Cerebellar cortex (tissue), 1 donor: ENCODE results near the gene STX16.

Experiments used
- DNase-seq: peaks from one replicate; pipeline ENCODE4 v3.0.0-alpha.2; 2015; ENCODE audit warnings: low spot score

The STX16 gene

GRCh38 chr20:58697201-58697866 lies 46.3 kb downstream of the STX16 start:
- no peak for DNase-seq

DNA sequence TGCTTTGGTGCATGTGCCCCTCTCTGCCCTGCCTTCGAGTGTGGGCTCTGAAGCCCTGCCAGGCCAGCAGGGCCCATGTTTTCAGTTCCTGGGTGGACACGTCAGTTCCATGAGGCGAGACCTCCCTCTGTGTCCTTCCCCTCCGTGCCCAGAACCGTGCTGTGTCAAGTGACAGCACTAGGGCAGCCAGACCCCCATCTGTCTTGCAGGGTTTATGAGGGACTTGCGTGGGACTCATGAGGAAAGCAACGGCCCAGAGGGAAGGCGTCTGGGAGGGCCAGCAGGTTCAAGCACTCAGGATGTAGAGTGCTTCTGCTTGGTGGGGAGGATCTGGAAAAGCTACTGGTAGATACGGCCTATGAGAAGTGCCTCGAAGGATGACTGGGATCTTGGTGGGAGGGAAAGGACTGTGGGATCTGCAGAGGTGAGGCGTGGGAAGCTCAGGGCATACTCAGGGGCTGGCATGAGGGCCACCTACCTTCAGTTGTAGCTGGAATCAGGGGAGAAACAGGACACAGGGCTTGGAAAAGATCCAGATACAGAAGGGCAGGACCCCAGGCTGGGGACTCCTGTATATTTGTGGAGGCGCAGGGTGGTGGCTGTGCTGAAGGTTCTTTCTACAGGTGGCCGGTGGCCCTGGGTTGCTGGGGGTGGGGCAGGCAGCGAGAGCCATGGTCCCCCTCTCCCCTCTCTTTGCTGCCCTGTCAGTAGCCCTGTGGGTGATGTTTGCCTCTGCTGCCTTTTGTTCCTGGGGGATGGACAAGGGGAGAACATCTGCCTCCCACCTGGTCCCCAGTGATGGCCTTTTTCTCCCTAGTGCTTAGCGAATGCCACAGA lies 47.0 kb downstream of the STX16 start:
- DNase-seq, result no peak

GRCh38 chr20:58698741-58699622 lies 47.9 kb downstream of the STX16 start:
- DNase-seq, result no peak

DNA sequence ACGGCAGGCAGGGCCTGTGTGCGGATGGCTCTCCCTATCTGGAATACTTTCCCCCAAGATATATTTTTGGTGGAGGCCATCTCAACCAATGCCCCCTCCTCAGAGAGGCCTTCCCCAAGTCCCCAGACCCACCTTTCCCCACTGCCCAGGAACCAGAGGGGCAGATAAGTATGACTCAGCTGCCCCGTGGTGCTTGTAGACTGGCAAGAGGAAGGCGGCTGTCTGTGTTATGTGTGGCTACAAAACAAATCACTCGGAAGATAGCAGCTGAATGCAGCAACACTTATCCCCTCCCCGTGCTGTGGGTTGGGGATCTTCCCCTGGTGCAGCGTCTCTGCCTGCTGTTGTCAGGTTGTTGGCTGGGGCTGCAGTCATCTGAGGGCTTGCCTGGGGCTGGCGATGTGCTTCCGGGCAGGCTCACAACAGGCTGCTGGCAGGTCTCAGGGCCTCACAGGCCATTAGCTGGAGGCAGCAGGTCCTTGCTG lies 48.6 kb downstream of the STX16 start:
- no peak for DNase-seq

GRCh38 chr20:58700121-58700821 lies 49.2 kb downstream of the STX16 start:
- DNase-seq, result no peak

DNA sequence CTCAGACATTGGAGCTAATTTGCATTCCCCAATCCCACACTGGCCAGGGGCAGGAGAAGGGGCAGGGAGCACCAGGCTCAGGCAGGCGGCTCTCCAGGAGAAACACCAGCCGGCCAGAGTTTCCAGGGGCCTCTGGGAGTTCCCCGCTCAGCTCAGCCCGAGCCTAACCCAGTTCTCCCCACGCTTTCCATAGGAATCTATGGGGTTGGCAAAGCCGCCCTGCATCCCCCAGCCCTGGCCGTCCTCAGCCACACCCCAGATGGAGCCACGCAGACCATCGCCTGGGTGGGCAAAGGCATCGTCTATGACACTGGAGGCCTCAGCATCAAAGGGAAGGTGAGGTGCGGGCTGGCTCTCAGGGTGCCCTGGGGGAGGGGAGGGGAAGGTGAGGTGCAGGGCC lies 49.7 kb downstream of the STX16 start:
- DNase-seq, result no peak

- DNase-seq, result no peak
Measured at GRCh38 chr20:58701431-58702160, 50.5 kb downstream of the STX16 start.

GRCh38 chr20:58702161-58702510 lies 51.1 kb downstream of the STX16 start:
- no peak for DNase-seq

DNA sequence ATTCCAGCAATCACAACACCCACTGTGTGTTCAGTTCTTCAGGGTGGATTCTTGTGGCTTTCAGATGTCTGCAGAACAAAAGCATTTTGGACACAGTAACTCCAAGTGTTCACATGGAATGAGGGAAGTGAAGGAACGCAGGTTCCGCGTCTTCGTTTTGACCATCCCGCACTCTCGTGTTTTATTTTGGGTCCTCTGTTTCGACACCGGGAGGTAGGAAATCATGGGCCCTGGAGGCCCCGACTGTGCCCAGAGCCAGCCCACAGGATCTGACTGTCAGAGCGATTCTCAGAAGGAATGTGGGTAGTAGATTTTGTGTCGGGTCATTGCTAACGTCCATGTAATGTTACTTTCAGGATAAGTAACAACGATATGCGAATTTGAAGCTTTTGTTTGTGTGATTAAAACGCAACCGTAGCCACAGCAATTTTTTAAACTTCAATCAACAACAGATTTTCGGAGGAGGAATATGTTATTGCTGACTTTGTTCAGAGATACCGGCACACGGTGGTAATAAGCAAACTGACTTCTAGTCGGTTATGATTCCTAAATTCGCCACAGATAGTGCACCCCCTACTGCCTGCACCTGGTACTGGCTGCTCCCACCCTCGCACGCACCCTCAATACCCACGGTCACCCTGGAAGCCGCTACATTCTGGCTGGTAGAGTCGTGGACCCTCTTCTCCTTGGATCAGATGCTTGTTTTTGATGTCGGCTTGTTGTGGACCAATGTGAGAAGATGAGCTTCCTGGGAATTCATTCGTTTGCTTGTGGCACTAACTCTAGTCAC lies 52.0 kb downstream of the STX16 start:
- no peak for DNase-seq

GRCh38 chr20:58703765-58704371 lies 52.8 kb downstream of the STX16 start:
- no peak for DNase-seq

DNA sequence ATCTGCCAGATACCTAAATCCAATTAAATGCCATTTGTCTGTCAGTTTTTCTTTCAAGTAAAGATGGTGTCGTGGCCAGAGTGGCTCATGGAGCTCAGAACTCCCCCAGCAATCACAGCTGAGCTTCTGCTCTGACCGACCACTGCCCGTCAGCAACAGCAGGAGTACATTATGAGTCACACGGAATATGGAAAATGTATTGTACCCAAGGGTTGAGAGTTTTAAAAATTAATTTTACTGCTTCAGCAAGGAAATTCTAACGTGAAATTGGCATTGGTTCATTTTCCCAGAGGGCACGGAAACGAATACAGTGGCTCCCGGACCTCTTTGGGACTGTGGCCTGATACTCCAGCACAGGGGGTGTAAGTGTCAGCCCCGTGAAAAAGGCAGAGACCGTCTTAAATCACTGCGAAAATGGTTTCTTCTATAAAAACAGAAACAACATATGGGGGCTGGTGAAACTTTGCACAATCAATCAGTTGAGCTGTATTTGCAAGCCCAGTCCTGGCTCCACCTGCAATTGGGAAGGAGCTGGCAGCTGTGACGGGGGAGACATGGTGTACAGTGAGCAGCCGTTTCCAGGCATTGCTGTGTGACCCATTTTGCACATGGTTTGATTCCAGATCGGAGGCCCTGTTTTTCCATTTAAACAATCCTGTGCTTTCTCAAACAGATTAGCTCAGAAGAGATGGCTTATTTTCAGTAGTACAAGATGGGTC lies 54.3 kb downstream of the STX16 start:
- DNase-seq, result no peak

GRCh38 chr20:58706150-58706892 lies 55.2 kb downstream of the STX16 start:
- no peak for DNase-seq

DNA sequence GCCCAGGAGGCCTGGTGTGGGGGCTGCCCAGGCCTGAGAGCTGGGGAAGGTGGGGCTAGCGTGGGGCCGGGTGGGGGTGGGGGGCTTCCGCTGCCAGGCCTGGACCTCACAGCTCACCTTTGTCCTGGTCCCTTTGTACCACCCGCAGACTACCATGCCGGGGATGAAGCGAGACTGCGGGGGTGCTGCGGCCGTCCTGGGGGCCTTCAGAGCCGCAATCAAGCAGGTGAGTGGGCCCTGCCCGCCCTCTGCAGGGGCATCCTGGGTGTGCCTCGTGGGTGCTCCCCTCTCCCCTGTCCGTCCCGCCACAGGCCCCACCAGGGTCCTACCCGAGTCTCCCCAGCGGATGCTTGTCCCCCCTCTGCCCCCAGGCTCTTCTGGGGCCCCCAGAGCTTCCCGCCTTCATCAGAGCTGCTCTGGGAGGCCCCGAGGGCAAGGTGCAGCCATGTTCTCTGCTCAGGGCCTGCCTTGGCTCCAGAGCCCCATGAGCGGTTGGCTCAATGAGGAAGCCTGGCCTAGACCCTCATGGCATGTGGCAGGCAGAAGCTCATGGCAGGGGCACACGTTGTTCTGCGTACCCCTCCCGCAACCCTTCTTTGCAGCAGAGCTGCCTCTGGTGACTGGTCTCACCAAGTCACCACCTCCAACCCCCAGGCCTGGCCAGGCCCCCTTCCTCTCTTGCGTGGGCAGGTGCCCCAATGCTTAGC lies 56.0 kb downstream of the STX16 start:
- DNase-seq, result no peak

DNA sequence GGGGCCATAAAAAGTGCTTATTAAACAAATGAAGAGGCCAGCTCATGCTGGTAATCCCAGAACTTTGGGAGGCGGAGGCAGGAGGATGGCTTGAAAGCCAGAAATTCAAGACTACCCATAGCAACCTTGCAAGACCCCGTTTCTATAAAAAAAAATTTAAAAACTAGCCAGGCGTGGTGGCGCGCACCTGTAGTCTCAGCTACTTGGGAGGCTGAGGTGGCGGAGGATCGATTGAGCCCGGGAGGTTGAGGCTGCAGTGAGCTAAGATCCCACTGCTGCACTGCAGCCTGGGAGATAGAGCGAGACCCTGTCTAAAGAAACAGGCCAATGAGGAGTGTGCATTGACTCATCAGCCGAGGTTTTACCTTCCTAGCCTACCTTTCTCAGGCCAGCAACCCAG lies 56.7 kb downstream of the STX16 start:
- DNase-seq, result no peak

- no peak for DNase-seq
Measured at GRCh38 chr20:58708246-58708931, 57.3 kb downstream of the STX16 start.

DNA sequence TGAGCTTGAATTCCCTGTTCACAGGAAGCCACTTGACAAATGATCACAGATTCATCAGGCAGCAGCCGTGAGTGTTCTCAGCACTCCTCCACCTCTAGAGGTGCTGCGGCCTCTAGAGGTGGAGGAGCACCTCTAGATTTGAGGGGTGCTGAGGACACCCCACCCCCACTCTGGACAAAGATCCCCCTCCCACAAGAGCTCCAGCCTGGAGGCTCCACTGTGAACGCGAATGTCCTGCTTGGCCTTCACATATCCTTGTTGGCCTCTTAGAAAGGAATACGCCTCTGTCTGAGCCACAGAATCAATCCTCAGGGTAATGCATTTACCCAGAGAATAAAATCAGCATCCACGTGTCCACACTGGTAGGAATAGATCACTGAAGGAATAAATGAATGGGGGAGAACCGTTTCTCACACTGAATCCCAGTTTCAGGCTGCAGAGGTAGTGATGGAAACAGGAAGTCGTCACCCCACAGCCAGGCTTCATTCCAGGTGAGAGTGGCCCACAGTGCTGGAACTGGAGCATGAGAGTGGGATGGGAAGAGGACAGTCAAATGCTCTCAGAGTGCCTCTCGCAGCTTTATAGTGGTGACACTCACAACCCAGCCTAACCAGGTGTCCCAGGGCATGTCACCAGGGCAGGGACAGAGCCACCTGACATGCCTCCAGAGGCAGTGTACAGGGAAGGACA lies 58.1 kb downstream of the STX16 start:
- no peak for DNase-seq

GRCh38 chr20:58709703-58710039 lies 58.6 kb downstream of the STX16 start:
- DNase-seq, result no peak
